H9 (cell line): ENCODE measurements around the gene TBC1D24. TPM values are rescaled to one million over a fixed set of nuclear protein-coding genes. Genes with fewer than 3 reads are reported as not detected.

ENCODE experiments used
- DNase-seq: peaks from one replicate; pipeline ENCODE4 v3.0.0-alpha.2; 2017
- H2AFZ ChIP-seq: one replicate; pipeline ENCODE4 v1.6.1; 2013; ENCODE audit warnings: mild to moderate bottlenecking, low read length, control low read depth, moderate library complexity
- H2AK5ac ChIP-seq: 2 replicates; pipeline ENCODE4 v1.6.1; 2013; ENCODE audit warnings: low read length, control low read depth, mixed read lengths; ENCODE audit not compliant: insufficient read length
- H2BK120ac ChIP-seq: one replicate; pipeline ENCODE4 v1.6.1; 2013; ENCODE audit warnings: low read depth, mild to moderate bottlenecking, low read length, control low read depth, inconsistent platforms; ENCODE audit not compliant: poor library complexity, severe bottlenecking
- H2BK12ac ChIP-seq: 2 replicates; pipeline ENCODE4 v1.6.1; 2013; ENCODE audit warnings: low read length, control low read depth, mixed read lengths, low read depth; ENCODE audit not compliant: insufficient read length
- H2BK15ac ChIP-seq: 2 replicates; pipeline ENCODE4 v1.6.1; 2013; ENCODE audit warnings: low read depth, low read length, control low read depth
- H2BK20ac ChIP-seq: one replicate; pipeline ENCODE4 v1.6.1; 2013; ENCODE audit warnings: low read depth, mild to moderate bottlenecking, low read length, control low read depth, inconsistent platforms; ENCODE audit not compliant: poor library complexity, severe bottlenecking
- H2BK5ac ChIP-seq: 2 replicates; pipeline ENCODE4 v1.6.1; 2013; ENCODE audit warnings: low read length, control low read depth, mixed read lengths; ENCODE audit not compliant: insufficient read length
- H3K14ac ChIP-seq: 2 replicates; pipeline ENCODE4 v1.6.1; 2013; ENCODE audit warnings: low read length, control low read depth; ENCODE audit not compliant: insufficient read depth
- H3K18ac ChIP-seq: 2 replicates; pipeline ENCODE4 v1.6.1; 2013; ENCODE audit warnings: low read depth, mild to moderate bottlenecking, mixed read lengths, low read length, control low read depth; ENCODE audit not compliant: insufficient read length
- H3K23ac ChIP-seq: 2 replicates; pipeline ENCODE4 v1.6.1; 2013; ENCODE audit warnings: low read length, control low read depth, mixed read lengths, low read depth; ENCODE audit not compliant: insufficient read length
- H3K23me2 ChIP-seq: 2 replicates; pipeline ENCODE4 v1.6.1; 2013; ENCODE audit warnings: low read depth, mild to moderate bottlenecking, mixed read lengths, low read length, control low read depth; ENCODE audit not compliant: insufficient read length, poor library complexity, severe bottlenecking
- H3K27ac ChIP-seq: 2 replicates; pipeline ENCODE4 v1.5.1; 2013; ENCODE audit warnings: low read length, control low read depth, mixed read lengths, low read depth; ENCODE audit not compliant: insufficient read length
- H3K27me3 ChIP-seq: 2 replicates; pipeline ENCODE4 v1.6.1; 2013; ENCODE audit warnings: low read length, control low read depth, inconsistent platforms; ENCODE audit not compliant: insufficient read depth
- H3K4ac ChIP-seq: 2 replicates; pipeline ENCODE4 v1.6.1; 2013; ENCODE audit warnings: low read depth, mild to moderate bottlenecking, control low read depth, inconsistent platforms, low read length, moderate library complexity
- H3K4me1 ChIP-seq: 2 replicates; pipeline ENCODE4 v1.6.1; 2013; ENCODE audit warnings: low read length, control low read depth, inconsistent platforms; ENCODE audit not compliant: insufficient read depth
- H3K4me2 ChIP-seq: 2 replicates; pipeline ENCODE4 v1.6.1; 2013; ENCODE audit warnings: low read length, control low read depth, mixed read lengths; ENCODE audit not compliant: insufficient read length, insufficient read depth
- H3K56ac ChIP-seq: 2 replicates; pipeline ENCODE4 v1.6.1; 2013; ENCODE audit warnings: low read depth, mild to moderate bottlenecking, mixed read lengths, low read length, control low read depth; ENCODE audit not compliant: insufficient read length
- H3K79me1 ChIP-seq: 2 replicates; pipeline ENCODE4 v1.6.1; 2013; ENCODE audit warnings: low read depth, mild to moderate bottlenecking, moderate library complexity, low read length, control low read depth, inconsistent platforms; ENCODE audit not compliant: insufficient read depth, poor library complexity, severe bottlenecking
- H3K79me2 ChIP-seq: 2 replicates; pipeline ENCODE4 v1.6.1; 2013; ENCODE audit warnings: low read length, control low read depth, inconsistent platforms; ENCODE audit not compliant: insufficient read depth
- H3K9ac ChIP-seq: 2 replicates; pipeline ENCODE4 v1.6.1; 2013; ENCODE audit warnings: low read length, control low read depth, mixed read lengths; ENCODE audit not compliant: insufficient read length; ENCODE audit errors: extremely low read depth
- H3K9me3 ChIP-seq: one replicate; pipeline ENCODE4 v1.6.1; 2013; ENCODE audit warnings: low read depth, low read length, inconsistent platforms; ENCODE audit not compliant: control insufficient read depth
- H3T11ph ChIP-seq: one replicate; pipeline ENCODE4 v1.6.1; 2013; ENCODE audit warnings: mild to moderate bottlenecking, low read length, control low read depth, inconsistent platforms
- H4K20me1 ChIP-seq: one replicate; pipeline ENCODE4 v1.6.1; 2013; ENCODE audit not compliant: control insufficient read depth, insufficient read length, insufficient read depth
- H4K5ac ChIP-seq: 2 replicates; pipeline ENCODE4 v1.6.1; 2013; ENCODE audit warnings: low read depth, mild to moderate bottlenecking, mixed read lengths, low read length, control low read depth; ENCODE audit not compliant: insufficient read length
- H4K8ac ChIP-seq: replicated peaks from 2 replicates; pipeline ENCODE4 v1.6.1; 2013; ENCODE audit warnings: low read length, control low read depth, mixed read lengths, low read depth; ENCODE audit not compliant: insufficient read length
- H4K91ac ChIP-seq: 2 replicates; pipeline ENCODE4 v1.6.1; 2013; ENCODE audit warnings: low read depth, mild to moderate bottlenecking, moderate library complexity, mixed read lengths, low read length, control low read depth; ENCODE audit not compliant: insufficient read length
- H3K27ac Mint-ChIP-seq, 3 experiments: 2 replicates in 2 of 3; 3 replicates in 1 of 3; pipeline ENCODE4 v1.8.0; 2020 to 2021; ENCODE audit warnings: mixed read lengths in 3 of 3, mild to moderate bottlenecking in 1 of 3, moderate library complexity in 1 of 3
- H3K27me3 Mint-ChIP-seq: 2 replicates; pipeline ENCODE4 v1.8.0; 2021; ENCODE audit warnings: low read depth, mild to moderate bottlenecking, moderate library complexity, mixed read lengths
- H3K36me3 Mint-ChIP-seq, 3 experiments: 2 replicates in 2 of 3; 3 replicates in 1 of 3; pipeline ENCODE4 v1.8.0; 2020 to 2021; ENCODE audit warnings: low read depth in 3 of 3, mixed read lengths in 3 of 3; ENCODE audit not compliant: insufficient read depth in 1 of 3
- H3K4me1 Mint-ChIP-seq, 2 experiments: 2 replicates each; pipeline ENCODE4 v1.8.0; 2020; ENCODE audit warnings: mixed read lengths in 2 of 2
- H3K4me3 Mint-ChIP-seq, 2 experiments: 2 replicates in 1 of 2; 3 replicates in 1 of 2; pipeline ENCODE4 v1.8.0; 2020 to 2021; ENCODE audit warnings: mild to moderate bottlenecking in 2 of 2, mixed read lengths in 2 of 2, moderate library complexity in 1 of 2
- H3K9me3 Mint-ChIP-seq, 2 experiments: 2 replicates in 1 of 2; 3 replicates in 1 of 2; pipeline ENCODE4 v1.8.0; 2020; ENCODE audit warnings: mild to moderate bottlenecking in 2 of 2, mixed read lengths in 2 of 2, moderate library complexity in 1 of 2
- WGBS: extraction: QIAGEN DNeasy Blood & Tissue Kit; methylation state at CpG from one replicate; pipeline ENCODE4 v1.1.7; 2013; ENCODE audit warnings: missing lambda C conversion rate, low lambda C conversion rate, mixed read lengths; ENCODE audit not compliant: insufficient read length; ENCODE audit errors: extremely low coverage; 5-methylcytosine and 5-hydroxymethylcytosine counted together
- total RNA-seq: library from RNA; stranded (reverse); gene quantifications from 2 replicates; pipeline ENCODE4 v1.2.1, GENCODE V29; 2021
- TF ChIP-seq, protein P1 (sequence below): fragments of 200-600 bp; sonication (generic); conservative IDR thresholded peaks from 3 replicates; pipeline ENCODE4 v1.8.0; 2021; ENCODE audit warnings: antibody characterized with exemption, mild to moderate bottlenecking

The TBC1D24 gene
- total RNA-seq, 1 experiment from 2014 or later, result 19.0 TPM

DNA sequence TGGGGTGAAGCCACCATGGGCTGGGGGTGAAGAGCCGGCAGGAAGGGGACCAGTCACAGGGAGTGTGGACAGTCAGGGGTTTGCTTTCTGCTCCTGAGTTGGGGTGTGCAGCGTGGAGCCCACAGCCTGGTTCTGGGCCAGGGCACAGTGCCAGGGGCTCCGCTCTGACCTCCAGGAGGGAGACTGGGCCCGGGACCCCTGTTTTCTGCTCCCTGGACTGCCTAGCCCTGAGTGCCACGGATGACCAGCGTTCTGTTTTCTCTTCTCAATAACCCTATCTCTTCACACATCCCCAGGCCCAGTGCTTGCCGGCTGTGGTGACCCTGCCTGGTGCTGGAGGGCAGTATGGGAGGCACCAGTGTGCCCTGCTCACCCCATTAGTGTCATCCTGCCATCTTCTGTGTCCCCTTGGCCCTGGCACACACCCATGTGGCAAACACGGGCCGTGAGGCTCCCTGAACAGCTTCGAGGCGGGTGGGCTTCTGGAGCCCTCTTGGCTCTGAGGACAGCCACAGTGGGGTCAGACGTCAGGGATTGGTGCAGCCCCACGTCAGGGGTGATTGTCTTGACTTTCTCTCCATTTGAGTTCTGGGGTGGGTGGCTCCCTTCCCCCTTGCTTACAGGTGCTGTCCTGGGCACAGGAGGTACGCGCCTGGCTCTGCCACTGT lies 55.2 kb downstream of the TBC1D24 start:
- no peak overlapping the region for H3K14ac ChIP-seq
- peaks cover 4 to 26% (median 9%) of the 10 kb centered on the region in 3 experiments; a peak in 6 of 7 replicates for H3K36me3 Mint-ChIP-seq

More for the DNA sequence above, 55.2 kb downstream of the TBC1D24 start:
- no peaks in the 10 kb centered on the region for H3K4me1 ChIP-seq
- peaks cover 4 to 11% of the 10 kb centered on the region in 2 experiments for H3K4me1 Mint-ChIP-seq
- peak overlapping the region; percentile 9 to 48; a peak in 2 of 5 replicates for H3K4me3 Mint-ChIP-seq
- no peak overlapping the region for H3K23ac ChIP-seq
- no peak overlapping the region for H2BK20ac ChIP-seq
- H3K9ac ChIP-seq, result no peak overlapping the region
- WGBS, result no CpG with 5 or more reads among the region's 15 CpGs
- no peak overlapping the region for H2BK12ac ChIP-seq
- peak overlapping the region in 1 of 3 experiments; percentile 76; a peak in 1 of 7 replicates for H3K27ac Mint-ChIP-seq
- H2AK5ac ChIP-seq, result no peak overlapping the region
- H2BK120ac ChIP-seq, result no peak overlapping the region
- H3K79me1 ChIP-seq, result no peaks in the 10 kb centered on the region
- peaks cover 10% of the 10 kb centered on the region for H3K23me2 ChIP-seq
- H3K4ac ChIP-seq, result no peak overlapping the region
- no peaks in the 10 kb centered on the region for H3K27me3 ChIP-seq
- H2BK15ac ChIP-seq, result no peak overlapping the region
- H3K56ac ChIP-seq, result no peak overlapping the region
- no peaks in the 10 kb centered on the region for H4K20me1 ChIP-seq
- H3K9me3 ChIP-seq, result no peaks in the 10 kb centered on the region
- H3K27me3 Mint-ChIP-seq, result peaks cover 4% of the 10 kb centered on the region; the same call in 1 of the 2 replicates
- DNase-seq, result no peak
- H3K79me2 ChIP-seq, result no peaks in the 10 kb centered on the region
- H3T11ph ChIP-seq, result no peak overlapping the region
- peaks cover 0 to 2% of the 10 kb centered on the region in 2 experiments; a peak in 1 of 5 replicates for H3K9me3 Mint-ChIP-seq
- H4K91ac ChIP-seq, result no peak overlapping the region
- TF ChIP-seq, protein P1, sequence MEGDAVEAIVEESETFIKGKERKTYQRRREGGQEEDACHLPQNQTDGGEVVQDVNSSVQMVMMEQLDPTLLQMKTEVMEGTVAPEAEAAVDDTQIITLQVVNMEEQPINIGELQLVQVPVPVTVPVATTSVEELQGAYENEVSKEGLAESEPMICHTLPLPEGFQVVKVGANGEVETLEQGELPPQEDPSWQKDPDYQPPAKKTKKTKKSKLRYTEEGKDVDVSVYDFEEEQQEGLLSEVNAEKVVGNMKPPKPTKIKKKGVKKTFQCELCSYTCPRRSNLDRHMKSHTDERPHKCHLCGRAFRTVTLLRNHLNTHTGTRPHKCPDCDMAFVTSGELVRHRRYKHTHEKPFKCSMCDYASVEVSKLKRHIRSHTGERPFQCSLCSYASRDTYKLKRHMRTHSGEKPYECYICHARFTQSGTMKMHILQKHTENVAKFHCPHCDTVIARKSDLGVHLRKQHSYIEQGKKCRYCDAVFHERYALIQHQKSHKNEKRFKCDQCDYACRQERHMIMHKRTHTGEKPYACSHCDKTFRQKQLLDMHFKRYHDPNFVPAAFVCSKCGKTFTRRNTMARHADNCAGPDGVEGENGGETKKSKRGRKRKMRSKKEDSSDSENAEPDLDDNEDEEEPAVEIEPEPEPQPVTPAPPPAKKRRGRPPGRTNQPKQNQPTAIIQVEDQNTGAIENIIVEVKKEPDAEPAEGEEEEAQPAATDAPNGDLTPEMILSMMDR, result no peak
- H2AFZ ChIP-seq, result no peak overlapping the region
- no peak overlapping the region for H4K5ac ChIP-seq
- H3K18ac ChIP-seq, result no peak overlapping the region
- no peak overlapping the region for H3K27ac ChIP-seq
- H3K4me2 ChIP-seq, result no peak overlapping the region
- H4K8ac ChIP-seq, result no peak overlapping the region
- no peak overlapping the region for H2BK5ac ChIP-seq
